WTC11 (cell line): Measurements from ENCODE around the gene RGS12. TPM values are rescaled to one million over a fixed set of nuclear protein-coding genes. Genes with fewer than 3 reads are reported as not detected.

Source experiments
- ATAC-seq: fragments of 200-7000 bp; cut with Tn5 transposase; 2 replicates; pipeline ENCODE4 v1.10.0; 2021; ENCODE audit warnings: mild to moderate bottlenecking, moderate library complexity
- CTCF ChIA-PET: fragments of 300-600 bp; sonication (Branson Sonifier 250); formaldehyde crosslinking; loops from one replicate; lab custom pipeline; 2021; ENCODE audit warnings: antibody characterized with exemption; lab: Charles Lee
- POLR2A ChIA-PET: fragments of 350-600 bp; sonication (Branson Sonifier 250); formaldehyde crosslinking; loops from one replicate; lab custom pipeline; 2021; ENCODE audit warnings: antibody characterized with exemption; lab: Charles Lee
- DNase-seq: peaks from one replicate; pipeline ENCODE4 v3.0.0; 2021; ENCODE audit warnings: low spot score
- H3K27ac Mint-ChIP-seq: 2 replicates; pipeline ENCODE4 v1.8.0; 2021; ENCODE audit warnings: mixed read lengths
- H3K27me3 Mint-ChIP-seq: 2 replicates; pipeline ENCODE4 v1.8.0; 2021; ENCODE audit warnings: low read depth, mild to moderate bottlenecking, moderate library complexity, mixed read lengths
- H3K36me3 Mint-ChIP-seq: 2 replicates; pipeline ENCODE4 v1.8.0; 2021; ENCODE audit warnings: mixed read lengths
- H3K4me1 Mint-ChIP-seq: 2 replicates; pipeline ENCODE4 v1.8.0; 2022; ENCODE audit warnings: mixed read lengths
- H3K4me3 Mint-ChIP-seq: 2 replicates; pipeline ENCODE4 v1.8.0; 2021; ENCODE audit warnings: mild to moderate bottlenecking, moderate library complexity, mixed read lengths
- H3K9me3 Mint-ChIP-seq: 2 replicates; pipeline ENCODE4 v1.8.0; 2021; ENCODE audit warnings: mixed read lengths
- ATF3 ChIP-seq: sonication (generic); formaldehyde crosslinking; conservative IDR thresholded peaks from 2 replicates; pipeline ENCODE4 v1.8.1; 2022; ENCODE audit warnings: mild to moderate bottlenecking, missing genetic modification reagents
- HMGA2 ChIP-seq: fragments of 250-450 bp; sonication (Bioruptor Pico); IDR thresholded peaks from 2 replicates; pipeline ENCODE4 v1.4.0; 2021; ENCODE audit warnings: mild to moderate bottlenecking, moderate library complexity
- IRF1 ChIP-seq: sonication (generic); formaldehyde crosslinking; IDR thresholded peaks from 2 replicates; pipeline ENCODE4 v1.8.0; 2023; ENCODE audit warnings: missing genetic modification reagents
- NFE2L1 ChIP-seq: sonication (generic); formaldehyde crosslinking; IDR thresholded peaks from 2 replicates; pipeline ENCODE4 v1.8.1; 2023; ENCODE audit warnings: missing genetic modification reagents
- USF2 ChIP-seq: sonication (generic); formaldehyde crosslinking; IDR thresholded peaks from 2 replicates; pipeline ENCODE4 v1.8.1; 2023; ENCODE audit warnings: mild to moderate bottlenecking, missing genetic modification reagents, moderate library complexity
- ZBTB21 ChIP-seq: sonication (generic); formaldehyde crosslinking; IDR thresholded peaks from 2 replicates; pipeline ENCODE4 v1.8.1; 2023; ENCODE audit warnings: mild to moderate bottlenecking, missing genetic modification reagents, borderline replicate concordance
- ZNF532 ChIP-seq: fragments of 250-450 bp; sonication (Bioruptor Pico); IDR thresholded peaks from 2 replicates; pipeline ENCODE4 v1.9.0; 2021; ENCODE audit warnings: mild to moderate bottlenecking, borderline replicate concordance
- total RNA-seq: library from RNA; stranded (reverse); gene quantifications from 3 replicates; pipeline ENCODE4 v1.2.3, GENCODE V29; 2021
- TF ChIP-seq, protein P1 (sequence below): sonication (generic); formaldehyde crosslinking; IDR thresholded peaks from 2 replicates; pipeline ENCODE4 v1.8.0; 2023; ENCODE audit warnings: mild to moderate bottlenecking, missing genetic modification reagents
- TF ChIP-seq, protein P2 (sequence below): sonication (generic); formaldehyde crosslinking; IDR thresholded peaks from 2 replicates; pipeline ENCODE4 v1.8.0; 2022; ENCODE audit warnings: mild to moderate bottlenecking, missing genetic modification reagents
- TF ChIP-seq, protein P3 (sequence below): sonication (generic); formaldehyde crosslinking; IDR thresholded peaks from 2 replicates; pipeline ENCODE4 v1.8.1; 2023; ENCODE audit warnings: mild to moderate bottlenecking, missing genetic modification reagents
- TF ChIP-seq, protein P4 (sequence below): fragments of 250-450 bp; sonication (Bioruptor Pico); IDR thresholded peaks from 2 replicates; pipeline ENCODE4 v2.1.2; 2022; ENCODE audit warnings: mild to moderate bottlenecking, moderate library complexity
- TF ChIP-seq, protein P5 (sequence below): sonication (generic); formaldehyde crosslinking; IDR thresholded peaks from 2 replicates; pipeline ENCODE4 v1.8.1; 2022; ENCODE audit warnings: low read depth, missing genetic modification reagents, borderline replicate concordance
- TF ChIP-seq, protein P6 (sequence below): fragments of 250-450 bp; sonication (Bioruptor Pico); IDR thresholded peaks from 2 replicates; pipeline ENCODE4 v1.9.0; 2021; ENCODE audit warnings: mild to moderate bottlenecking

RGS12 gene
- total RNA-seq, 1 experiment from 2014 or later: 21.0 TPM

DNA sequence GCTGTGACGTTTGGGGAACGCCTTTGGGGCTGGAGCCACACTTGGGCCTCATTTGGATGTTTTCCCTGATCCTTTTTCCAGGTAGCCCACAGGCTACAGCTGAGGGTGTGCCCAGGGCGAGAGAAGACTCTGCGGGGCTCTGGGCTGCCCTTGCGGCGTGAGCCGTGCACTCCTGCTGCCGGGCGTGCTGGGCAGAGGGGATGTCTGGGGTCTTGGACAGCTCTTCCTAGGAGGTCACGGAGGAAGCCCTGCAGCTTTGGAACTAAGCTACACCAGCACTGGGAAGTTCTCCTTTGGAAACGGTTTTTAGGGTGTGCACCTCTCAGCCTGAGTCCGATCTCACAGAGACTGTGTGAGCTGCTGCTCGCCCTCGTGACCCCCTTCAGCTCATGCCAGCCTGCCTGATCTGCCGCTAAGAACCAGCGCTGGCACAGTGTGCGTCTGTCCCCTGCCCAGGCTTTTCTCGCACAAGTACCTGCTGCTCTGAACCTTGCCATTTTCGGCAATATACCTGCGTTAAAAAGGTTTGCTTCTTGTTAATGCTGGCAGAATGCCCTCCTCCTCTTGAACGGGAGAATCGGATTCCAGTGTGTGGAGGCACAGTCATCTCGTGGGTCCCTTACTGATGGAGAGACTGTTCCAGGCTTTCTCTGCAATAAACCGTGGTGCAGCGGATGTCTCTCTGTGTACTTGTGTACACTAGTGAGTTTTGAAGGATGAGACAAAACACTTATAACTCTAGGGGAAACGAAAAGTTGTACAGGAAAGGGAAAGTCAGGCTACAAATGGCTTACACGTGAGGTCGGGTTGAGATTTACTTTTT is 29.6 kb upstream of the RGS12 start (continued):
- TF ChIP-seq, protein P1, sequence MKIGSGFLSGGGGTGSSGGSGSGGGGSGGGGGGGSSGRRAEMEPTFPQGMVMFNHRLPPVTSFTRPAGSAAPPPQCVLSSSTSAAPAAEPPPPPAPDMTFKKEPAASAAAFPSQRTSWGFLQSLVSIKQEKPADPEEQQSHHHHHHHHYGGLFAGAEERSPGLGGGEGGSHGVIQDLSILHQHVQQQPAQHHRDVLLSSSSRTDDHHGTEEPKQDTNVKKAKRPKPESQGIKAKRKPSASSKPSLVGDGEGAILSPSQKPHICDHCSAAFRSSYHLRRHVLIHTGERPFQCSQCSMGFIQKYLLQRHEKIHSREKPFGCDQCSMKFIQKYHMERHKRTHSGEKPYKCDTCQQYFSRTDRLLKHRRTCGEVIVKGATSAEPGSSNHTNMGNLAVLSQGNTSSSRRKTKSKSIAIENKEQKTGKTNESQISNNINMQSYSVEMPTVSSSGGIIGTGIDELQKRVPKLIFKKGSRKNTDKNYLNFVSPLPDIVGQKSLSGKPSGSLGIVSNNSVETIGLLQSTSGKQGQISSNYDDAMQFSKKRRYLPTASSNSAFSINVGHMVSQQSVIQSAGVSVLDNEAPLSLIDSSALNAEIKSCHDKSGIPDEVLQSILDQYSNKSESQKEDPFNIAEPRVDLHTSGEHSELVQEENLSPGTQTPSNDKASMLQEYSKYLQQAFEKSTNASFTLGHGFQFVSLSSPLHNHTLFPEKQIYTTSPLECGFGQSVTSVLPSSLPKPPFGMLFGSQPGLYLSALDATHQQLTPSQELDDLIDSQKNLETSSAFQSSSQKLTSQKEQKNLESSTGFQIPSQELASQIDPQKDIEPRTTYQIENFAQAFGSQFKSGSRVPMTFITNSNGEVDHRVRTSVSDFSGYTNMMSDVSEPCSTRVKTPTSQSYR: no peak

- Mint-ChIP-seq H3K27me3 (no peaks in the 10 kb centered on the region), H3K4me1 (peaks cover 9% of the 10 kb centered on the region)
- DNase-seq: peak; percentile 1
- TF ChIP-seq IRF1 (CRISPR knock-in tag): no peak
- TF ChIP-seq, protein P2, sequence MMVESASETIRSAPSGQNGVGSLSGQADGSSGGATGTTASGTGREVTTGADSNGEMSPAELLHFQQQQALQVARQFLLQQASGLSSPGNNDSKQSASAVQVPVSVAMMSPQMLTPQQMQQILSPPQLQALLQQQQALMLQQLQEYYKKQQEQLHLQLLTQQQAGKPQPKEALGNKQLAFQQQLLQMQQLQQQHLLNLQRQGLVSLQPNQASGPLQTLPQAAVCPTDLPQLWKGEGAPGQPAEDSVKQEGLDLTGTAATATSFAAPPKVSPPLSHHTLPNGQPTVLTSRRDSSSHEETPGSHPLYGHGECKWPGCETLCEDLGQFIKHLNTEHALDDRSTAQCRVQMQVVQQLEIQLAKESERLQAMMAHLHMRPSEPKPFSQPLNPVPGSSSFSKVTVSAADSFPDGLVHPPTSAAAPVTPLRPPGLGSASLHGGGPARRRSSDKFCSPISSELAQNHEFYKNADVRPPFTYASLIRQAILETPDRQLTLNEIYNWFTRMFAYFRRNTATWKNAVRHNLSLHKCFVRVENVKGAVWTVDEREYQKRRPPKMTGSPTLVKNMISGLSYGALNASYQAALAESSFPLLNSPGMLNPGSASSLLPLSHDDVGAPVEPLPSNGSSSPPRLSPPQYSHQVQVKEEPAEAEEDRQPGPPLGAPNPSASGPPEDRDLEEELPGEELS (CRISPR knock-in tag): no peak
- TF ChIP-seq ATF3 (CRISPR knock-in tag): no peak
- TF ChIP-seq NFE2L1: no peak
- no peak for TF ChIP-seq USF2 (CRISPR knock-in tag)
- TF ChIP-seq, all 79 proteins: peak for 0
- POLR2A ChIA-PET: no interaction called here
- no peak for ATAC-seq
- Mint-ChIP-seq H3K36me3 (no peaks in the 10 kb centered on the region), H3K4me3 (no peak overlapping the region), H3K27ac (no peak overlapping the region), H3K9me3 (no peaks in the 10 kb centered on the region)
- CTCF ChIA-PET: no interaction called here
These were observed 29.0 kb upstream of the RGS12 start for GRCh38 chr4:3263876-3264193.

GRCh38 chr4:3266076-3266475 is 26.7 kb upstream of the RGS12 start:
- ChIA-PET CTCF (interaction anchor here (1.0 kb wide), 1 partner anchor 58 kb away, joined by 3 read pairs; no protein-coding TSS in a partner anchor), POLR2A (no interaction called here)
- no peak for ATAC-seq
- H3K4me3 Mint-ChIP-seq: no peak overlapping the region
- H3K4me1 Mint-ChIP-seq: peaks cover 9% of the 10 kb centered on the region
- no peak for DNase-seq
- no peak overlapping the region; the same call in 1 of the 2 replicates for H3K27ac Mint-ChIP-seq
- no peaks in the 10 kb centered on the region for H3K27me3 Mint-ChIP-seq
- no peaks in the 10 kb centered on the region for H3K36me3 Mint-ChIP-seq
- H3K9me3 Mint-ChIP-seq: no peaks in the 10 kb centered on the region
- TF ChIP-seq, protein P3, sequence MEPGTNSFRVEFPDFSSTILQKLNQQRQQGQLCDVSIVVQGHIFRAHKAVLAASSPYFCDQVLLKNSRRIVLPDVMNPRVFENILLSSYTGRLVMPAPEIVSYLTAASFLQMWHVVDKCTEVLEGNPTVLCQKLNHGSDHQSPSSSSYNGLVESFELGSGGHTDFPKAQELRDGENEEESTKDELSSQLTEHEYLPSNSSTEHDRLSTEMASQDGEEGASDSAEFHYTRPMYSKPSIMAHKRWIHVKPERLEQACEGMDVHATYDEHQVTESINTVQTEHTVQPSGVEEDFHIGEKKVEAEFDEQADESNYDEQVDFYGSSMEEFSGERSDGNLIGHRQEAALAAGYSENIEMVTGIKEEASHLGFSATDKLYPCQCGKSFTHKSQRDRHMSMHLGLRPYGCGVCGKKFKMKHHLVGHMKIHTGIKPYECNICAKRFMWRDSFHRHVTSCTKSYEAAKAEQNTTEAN (CRISPR knock-in tag): no peak
- TF ChIP-seq, protein P4, sequence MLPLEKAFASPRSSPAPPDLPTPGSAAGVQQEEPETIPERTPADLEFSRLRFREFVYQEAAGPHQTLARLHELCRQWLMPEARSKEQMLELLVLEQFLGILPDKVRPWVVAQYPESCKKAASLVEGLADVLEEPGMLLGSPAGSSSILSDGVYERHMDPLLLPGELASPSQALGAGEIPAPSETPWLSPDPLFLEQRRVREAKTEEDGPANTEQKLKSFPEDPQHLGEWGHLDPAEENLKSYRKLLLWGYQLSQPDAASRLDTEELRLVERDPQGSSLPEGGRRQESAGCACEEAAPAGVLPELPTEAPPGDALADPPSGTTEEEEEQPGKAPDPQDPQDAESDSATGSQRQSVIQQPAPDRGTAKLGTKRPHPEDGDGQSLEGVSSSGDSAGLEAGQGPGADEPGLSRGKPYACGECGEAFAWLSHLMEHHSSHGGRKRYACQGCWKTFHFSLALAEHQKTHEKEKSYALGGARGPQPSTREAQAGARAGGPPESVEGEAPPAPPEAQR (CRISPR knock-in tag): no peak
- no peak for TF ChIP-seq ZBTB21 (CRISPR knock-in tag)
- TF ChIP-seq ZNF532 (CRISPR knock-in tag): no peak
- TF ChIP-seq, protein P5, sequence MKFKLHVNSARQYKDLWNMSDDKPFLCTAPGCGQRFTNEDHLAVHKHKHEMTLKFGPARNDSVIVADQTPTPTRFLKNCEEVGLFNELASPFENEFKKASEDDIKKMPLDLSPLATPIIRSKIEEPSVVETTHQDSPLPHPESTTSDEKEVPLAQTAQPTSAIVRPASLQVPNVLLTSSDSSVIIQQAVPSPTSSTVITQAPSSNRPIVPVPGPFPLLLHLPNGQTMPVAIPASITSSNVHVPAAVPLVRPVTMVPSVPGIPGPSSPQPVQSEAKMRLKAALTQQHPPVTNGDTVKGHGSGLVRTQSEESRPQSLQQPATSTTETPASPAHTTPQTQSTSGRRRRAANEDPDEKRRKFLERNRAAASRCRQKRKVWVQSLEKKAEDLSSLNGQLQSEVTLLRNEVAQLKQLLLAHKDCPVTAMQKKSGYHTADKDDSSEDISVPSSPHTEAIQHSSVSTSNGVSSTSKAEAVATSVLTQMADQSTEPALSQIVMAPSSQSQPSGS (CRISPR knock-in tag): no peak
- no peak for TF ChIP-seq HMGA2 (CRISPR knock-in tag)
- TF ChIP-seq, protein P6, sequence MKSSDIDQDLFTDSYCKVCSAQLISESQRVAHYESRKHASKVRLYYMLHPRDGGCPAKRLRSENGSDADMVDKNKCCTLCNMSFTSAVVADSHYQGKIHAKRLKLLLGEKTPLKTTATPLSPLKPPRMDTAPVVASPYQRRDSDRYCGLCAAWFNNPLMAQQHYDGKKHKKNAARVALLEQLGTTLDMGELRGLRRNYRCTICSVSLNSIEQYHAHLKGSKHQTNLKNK (CRISPR knock-in tag): no peak
